ENCODE results near the gene ATP8B2. TPM values are rescaled to one million over a fixed set of nuclear protein-coding genes. Genes with fewer than 3 reads are reported as not detected.
"Not testable (repeated sequence)": the region's sequence is repeated elsewhere in the genome, so short reads cannot be mapped to it uniquely, and the experiment has no call there.

The ATP8B2 gene
- total and polyA plus RNA-seq, 4 donors: 10.3 to 45.1 (median 32.6) TPM

DNA sequence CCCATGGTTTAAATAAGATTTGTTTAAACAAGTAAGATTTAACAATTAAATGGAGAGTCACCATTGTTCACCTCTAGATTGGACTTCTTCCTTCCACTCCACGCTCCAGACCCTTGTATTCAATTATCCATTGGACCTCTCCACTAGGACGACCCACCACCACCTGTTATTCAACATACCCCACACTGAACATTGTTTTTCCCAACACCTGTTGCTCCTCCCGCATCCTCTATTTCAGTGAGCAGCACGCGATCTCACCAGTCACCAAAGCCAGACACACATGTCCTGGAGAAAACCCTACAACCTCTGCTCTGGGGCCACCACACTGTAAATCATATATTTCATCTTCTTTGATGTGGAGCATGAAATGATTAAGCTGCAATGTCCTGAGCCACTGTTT lies 28.6 kb downstream of the ATP8B2 start:
- peaks cover 0 to 13% (median 8%) of the 10 kb centered on the region in 5 donors for H3K4me1 ChIP-seq (ENCODE audit: control insufficient read depth in 5 of 5, insufficient read depth in 5 of 5, low read length in 5 of 5)
- peaks cover 0 to 5% (median 1%) of the 10 kb centered on the region in 4 donors for H3K36me3 ChIP-seq (ENCODE audit: control insufficient read depth in 4 of 4, insufficient read depth in 4 of 4, low read length in 4 of 4)
- no peaks in the 10 kb centered on the region for H3K27me3 ChIP-seq (ENCODE audit: control insufficient read depth in 3 of 3, insufficient read depth in 3 of 3, low read length in 2 of 3)
- no peak for ATAC-seq (ENCODE audit: insufficient read depth, low FRiP score)
- no peak overlapping the region for H3K4me3 ChIP-seq
- TF ChIP-seq, protein P1, sequence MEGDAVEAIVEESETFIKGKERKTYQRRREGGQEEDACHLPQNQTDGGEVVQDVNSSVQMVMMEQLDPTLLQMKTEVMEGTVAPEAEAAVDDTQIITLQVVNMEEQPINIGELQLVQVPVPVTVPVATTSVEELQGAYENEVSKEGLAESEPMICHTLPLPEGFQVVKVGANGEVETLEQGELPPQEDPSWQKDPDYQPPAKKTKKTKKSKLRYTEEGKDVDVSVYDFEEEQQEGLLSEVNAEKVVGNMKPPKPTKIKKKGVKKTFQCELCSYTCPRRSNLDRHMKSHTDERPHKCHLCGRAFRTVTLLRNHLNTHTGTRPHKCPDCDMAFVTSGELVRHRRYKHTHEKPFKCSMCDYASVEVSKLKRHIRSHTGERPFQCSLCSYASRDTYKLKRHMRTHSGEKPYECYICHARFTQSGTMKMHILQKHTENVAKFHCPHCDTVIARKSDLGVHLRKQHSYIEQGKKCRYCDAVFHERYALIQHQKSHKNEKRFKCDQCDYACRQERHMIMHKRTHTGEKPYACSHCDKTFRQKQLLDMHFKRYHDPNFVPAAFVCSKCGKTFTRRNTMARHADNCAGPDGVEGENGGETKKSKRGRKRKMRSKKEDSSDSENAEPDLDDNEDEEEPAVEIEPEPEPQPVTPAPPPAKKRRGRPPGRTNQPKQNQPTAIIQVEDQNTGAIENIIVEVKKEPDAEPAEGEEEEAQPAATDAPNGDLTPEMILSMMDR (IDR thresholded peaks at IDR 0.05; ENCODE audit: control extremely low read depth, extremely low read depth): no peak
- 94 to 96% methylated on average over 5 of the region's 5 CpGs for WGBS, 2 donors
- no peak overlapping the region for H3K27ac ChIP-seq (ENCODE audit: low read depth in 1 of 2, low read length in 1 of 2)
- no peaks in the 10 kb centered on the region for H3K9me3 ChIP-seq (ENCODE audit: control insufficient read depth in 4 of 4, insufficient read depth in 3 of 4, low read length in 3 of 4)
- no peak for DNase-seq
- no peak overlapping the region for H3K9ac ChIP-seq (ENCODE audit: insufficient read depth in 1 of 2, low read length in 2 of 2)

DNA sequence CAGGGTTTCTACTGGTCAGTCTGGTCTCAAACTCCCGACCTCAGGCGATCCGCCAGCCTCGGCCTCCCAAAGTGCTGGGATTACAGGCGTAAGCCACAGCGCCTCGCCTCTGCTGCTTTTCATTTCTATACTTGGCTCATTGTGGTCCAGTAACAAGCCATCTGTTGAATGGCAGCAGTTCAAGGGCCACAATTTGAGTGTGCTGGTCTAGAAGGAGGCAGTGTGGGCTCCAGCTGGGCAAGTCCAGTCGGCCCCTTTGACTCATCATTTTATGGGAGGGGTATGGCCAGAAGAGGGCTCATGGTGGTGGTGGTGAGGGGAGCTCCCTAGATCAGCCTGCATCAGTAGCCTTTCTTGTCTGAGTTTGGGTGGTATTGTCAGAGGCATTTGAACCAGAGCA lies 33.2 kb downstream of the ATP8B2 start:
- H3K36me3 ChIP-seq (ENCODE audit: control insufficient read depth in 4 of 4, insufficient read depth in 4 of 4, low read length in 4 of 4): no peaks in the 10 kb centered on the region
- H3K4me3 ChIP-seq: no peak overlapping the region
- ATAC-seq (ENCODE audit: insufficient read depth, low FRiP score) (no peak), DNase-seq (no peak)
- 94 to 97% methylated on average over 8 of the region's 8 CpGs for WGBS, 2 donors
- no peak overlapping the region for H3K9ac ChIP-seq (ENCODE audit: insufficient read depth in 1 of 2, low read length in 2 of 2)
- H3K27ac ChIP-seq (ENCODE audit: low read depth in 1 of 2, low read length in 1 of 2): no peak overlapping the region
- H3K9me3 ChIP-seq (ENCODE audit: control insufficient read depth in 4 of 4, insufficient read depth in 3 of 4, low read length in 3 of 4): no peaks in the 10 kb centered on the region
- TF ChIP-seq, protein P1 (IDR thresholded peaks at IDR 0.05; ENCODE audit: control extremely low read depth, extremely low read depth): no peak
- H3K4me1 ChIP-seq (ENCODE audit: control insufficient read depth in 5 of 5, insufficient read depth in 5 of 5, low read length in 5 of 5): peaks cover 0 to 4% (median 0%) of the 10 kb centered on the region in 5 donors
- H3K27me3 ChIP-seq (ENCODE audit: control insufficient read depth in 3 of 3, insufficient read depth in 3 of 3, low read length in 2 of 3): no peaks in the 10 kb centered on the region

DNA sequence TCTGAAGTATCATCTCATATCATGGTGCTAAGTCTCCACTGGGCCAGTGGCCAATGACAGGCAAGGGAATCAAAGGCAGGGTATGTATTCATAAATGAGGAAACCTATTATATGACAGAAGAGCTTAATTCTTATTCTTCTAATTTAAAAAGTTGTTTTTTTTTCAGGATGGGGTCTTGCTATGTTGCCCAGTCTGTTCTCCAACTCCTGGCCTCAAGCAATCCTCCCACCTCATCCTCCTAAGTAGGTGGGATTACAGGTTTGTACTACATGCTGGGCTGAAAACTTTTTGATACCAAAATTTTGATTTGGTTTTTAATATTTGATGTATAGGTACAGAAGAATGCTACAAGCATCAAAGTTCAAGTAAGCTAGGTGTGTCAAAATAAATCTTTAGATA lies 35.0 kb downstream of the ATP8B2 start:
- DNase-seq: no peak
- Histone ChIP-seq H3K4me3 (no peak overlapping the region), H3K36me3 (ENCODE audit: control insufficient read depth in 4 of 4, insufficient read depth in 4 of 4, low read length in 4 of 4) (no peaks in the 10 kb centered on the region), H3K4me1 (ENCODE audit: control insufficient read depth in 5 of 5, insufficient read depth in 5 of 5, low read length in 5 of 5) (no peaks in the 10 kb centered on the region), H3K9me3 (ENCODE audit: control insufficient read depth in 4 of 4, insufficient read depth in 3 of 4, low read length in 3 of 4) (no peaks in the 10 kb centered on the region), H3K9ac (ENCODE audit: insufficient read depth in 1 of 2, low read length in 2 of 2) (no peak overlapping the region), H3K27me3 (ENCODE audit: control insufficient read depth in 3 of 3, insufficient read depth in 3 of 3, low read length in 2 of 3) (no peaks in the 10 kb centered on the region), H3K27ac (ENCODE audit: low read depth in 1 of 2, low read length in 1 of 2) (no peak overlapping the region)
- no peak for ATAC-seq (ENCODE audit: insufficient read depth, low FRiP score)
- TF ChIP-seq, protein P1 (IDR thresholded peaks at IDR 0.05; ENCODE audit: control extremely low read depth, extremely low read depth): no peak

DNA sequence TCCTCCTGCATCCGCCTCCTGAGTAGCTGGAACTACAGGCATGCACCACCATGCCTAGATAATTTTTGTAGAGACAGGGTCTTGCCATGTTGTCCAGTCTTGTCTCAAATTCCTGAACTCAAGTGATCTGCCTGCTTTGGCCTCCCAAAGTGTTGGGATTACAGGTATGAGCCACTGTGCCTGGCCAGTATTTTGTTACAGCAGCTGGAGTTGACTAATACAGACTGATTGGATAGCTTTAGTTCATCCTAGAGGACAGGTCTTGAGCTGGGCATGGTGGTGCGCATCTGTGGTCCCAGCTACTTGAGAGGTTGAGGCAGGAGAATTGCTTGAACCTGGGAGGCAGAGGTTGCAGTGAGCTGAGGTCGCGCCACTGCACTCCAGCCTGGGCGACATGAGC lies 35.6 kb downstream of the ATP8B2 start:
- not testable (repeated sequence) for H3K9ac ChIP-seq (ENCODE audit: insufficient read depth in 1 of 2, low read length in 2 of 2); H3K27ac ChIP-seq (ENCODE audit: low read depth in 1 of 2, low read length in 1 of 2); H3K9me3 ChIP-seq (ENCODE audit: control insufficient read depth in 4 of 4, insufficient read depth in 3 of 4, low read length in 3 of 4); H3K4me3 ChIP-seq; H3K4me1 ChIP-seq (ENCODE audit: control insufficient read depth in 5 of 5, insufficient read depth in 5 of 5, low read length in 5 of 5); ATAC-seq (ENCODE audit: insufficient read depth, low FRiP score); DNase-seq; H3K27me3 ChIP-seq (ENCODE audit: control insufficient read depth in 3 of 3, insufficient read depth in 3 of 3, low read length in 2 of 3); H3K36me3 ChIP-seq (ENCODE audit: control insufficient read depth in 4 of 4, insufficient read depth in 4 of 4, low read length in 4 of 4)
- WGBS, 2 donors: 88 to 90% methylated on average over 5 of the region's 5 CpGs
